Activated gamma-delta T cell treated with anti-CD3 and anti-CD28 coated beads, Interleukin-2, amount 50 U/mL, for 16 hours (primary cell): ENCODE data around the gene CNTN1.

Experiments used
- DNase-seq: peaks from one replicate; pipeline ENCODE4 v3.0.0-alpha.2; 2020; ENCODE audit warnings: low read depth

The CNTN1 gene

GRCh38 chr12:40770781-40771180 is 78.5 kb downstream of the CNTN1 start:
- no peak for DNase-seq

- no peak for DNase-seq
Observed at GRCh38 chr12:40775661-40776060, 83.4 kb downstream of the CNTN1 start.

GRCh38 chr12:40784102-40784501 is 91.9 kb downstream of the CNTN1 start:
- no peak for DNase-seq

- DNase-seq = no peak
Observed at GRCh38 chr12:40788276-40788675, 96.0 kb downstream of the CNTN1 start.

GRCh38 chr12:40792792-40793386 is 100.7 kb downstream of the CNTN1 start:
- DNase-seq = no peak

- DNase-seq = no peak
Observed at GRCh38 chr12:40793471-40793870, 101.2 kb downstream of the CNTN1 start.

GRCh38 chr12:40794087-40794486 is 101.8 kb downstream of the CNTN1 start:
- DNase-seq = no peak

GRCh38 chr12:40801082-40801481 is 108.8 kb downstream of the CNTN1 start:
- DNase-seq = no peak

GRCh38 chr12:40801861-40802260 is 109.6 kb downstream of the CNTN1 start:
- DNase-seq = no peak

GRCh38 chr12:40802656-40803055 is 110.4 kb downstream of the CNTN1 start:
- no peak for DNase-seq

- DNase-seq = no peak
Observed at GRCh38 chr12:40819436-40820108, 127.3 kb downstream of the CNTN1 start.

- DNase-seq = no peak
Observed at GRCh38 chr12:40820794-40821484, 128.7 kb downstream of the CNTN1 start.

GRCh38 chr12:40825156-40825555 is 132.9 kb downstream of the CNTN1 start:
- no peak for DNase-seq

- DNase-seq = no peak
Observed at GRCh38 chr12:40827683-40828592, 135.7 kb downstream of the CNTN1 start.

- DNase-seq = no peak
Observed at GRCh38 chr12:40828593-40828990, 136.4 kb downstream of the CNTN1 start.

GRCh38 chr12:40829738-40830144 is 137.5 kb downstream of the CNTN1 start:
- no peak for DNase-seq

GRCh38 chr12:40831916-40832315 is 139.7 kb downstream of the CNTN1 start:
- no peak for DNase-seq

- no peak for DNase-seq
Observed at GRCh38 chr12:40832668-40833067, 140.4 kb downstream of the CNTN1 start.

- no peak for DNase-seq
Observed at GRCh38 chr12:40833818-40834217, 141.6 kb downstream of the CNTN1 start.

GRCh38 chr12:40834321-40834720 is 142.1 kb downstream of the CNTN1 start:
- DNase-seq = no peak

- no peak for DNase-seq
Observed at GRCh38 chr12:40837891-40838429, 145.7 kb downstream of the CNTN1 start.

GRCh38 chr12:40843495-40843894 is 151.3 kb downstream of the CNTN1 start:
- DNase-seq = no peak
